ENCODE results near the gene BTLA.

Gene BTLA

GRCh38 chr3:112497897-112498548, 1.2 kb downstream of the BTLA start:
- TF ChIP-seq USF1 (IDR thresholded peaks at IDR 0.05) (no peak), EP300 (IDR thresholded peaks at IDR 0.05; ENCODE audit: borderline replicate concordance) (no peak), TEAD4 (IDR thresholded peaks at IDR 0.05) (no peak), YY1 (IDR thresholded peaks at IDR 0.05; ENCODE audit: low read depth) (no peak), CEBPB (IDR thresholded peaks at IDR 0.05) (no peak), RAD21 (IDR thresholded peaks at IDR 0.05; ENCODE audit: low read depth) (no peak), FOXM1 (IDR thresholded peaks at IDR 0.05; ENCODE audit: borderline replicate concordance, low read depth) (no peak), ZBTB7A (IDR thresholded peaks at IDR 0.05; ENCODE audit: low read depth) (no peak), REST (IDR thresholded peaks at IDR 0.05; ENCODE audit: low read depth) (no peak), TCF12 (IDR thresholded peaks at IDR 0.05; ENCODE audit: low read depth) (no peak), NFIC (IDR thresholded peaks at IDR 0.05) (no peak), TAF1 (IDR thresholded peaks at IDR 0.05; ENCODE audit: low read depth) (no peak), EGR1 (IDR thresholded peaks at IDR 0.05) (no peak), CREB1 (IDR thresholded peaks at IDR 0.05; ENCODE audit: low read depth) (no peak), MAX (IDR thresholded peaks at IDR 0.05) (no peak)

- TF ChIP-seq FOXM1 (IDR thresholded peaks at IDR 0.05; ENCODE audit: borderline replicate concordance, low read depth) (no peak), NFIC (IDR thresholded peaks at IDR 0.05) (no peak), YY1 (IDR thresholded peaks at IDR 0.05; ENCODE audit: low read depth) (no peak), CREB1 (IDR thresholded peaks at IDR 0.05; ENCODE audit: low read depth) (no peak), CEBPB (IDR thresholded peaks at IDR 0.05) (no peak), REST (IDR thresholded peaks at IDR 0.05; ENCODE audit: low read depth) (no peak), EGR1 (IDR thresholded peaks at IDR 0.05) (no peak), TEAD4 (IDR thresholded peaks at IDR 0.05) (no peak), USF1 (IDR thresholded peaks at IDR 0.05) (no peak), EP300 (IDR thresholded peaks at IDR 0.05; ENCODE audit: borderline replicate concordance) (no peak), TAF1 (IDR thresholded peaks at IDR 0.05; ENCODE audit: low read depth) (no peak), RAD21 (IDR thresholded peaks at IDR 0.05; ENCODE audit: low read depth) (no peak), ZBTB7A (IDR thresholded peaks at IDR 0.05; ENCODE audit: low read depth) (no peak), TCF12 (IDR thresholded peaks at IDR 0.05; ENCODE audit: low read depth) (no peak), MAX (IDR thresholded peaks at IDR 0.05) (no peak)
These were observed 2.8 kb downstream of the BTLA start for GRCh38 chr3:112496366-112497067.

- TF ChIP-seq TEAD4 (IDR thresholded peaks at IDR 0.05): no peak
- no peak for TF ChIP-seq USF1 (IDR thresholded peaks at IDR 0.05)
- no peak for TF ChIP-seq TAF1 (IDR thresholded peaks at IDR 0.05; ENCODE audit: low read depth)
- no peak for TF ChIP-seq ZBTB7A (IDR thresholded peaks at IDR 0.05; ENCODE audit: low read depth)
- no peak for TF ChIP-seq CREB1 (IDR thresholded peaks at IDR 0.05; ENCODE audit: low read depth)
- no peak for TF ChIP-seq EP300 (IDR thresholded peaks at IDR 0.05; ENCODE audit: borderline replicate concordance)
- TF ChIP-seq FOXM1 (IDR thresholded peaks at IDR 0.05; ENCODE audit: borderline replicate concordance, low read depth): no peak
- TF ChIP-seq TCF12 (IDR thresholded peaks at IDR 0.05; ENCODE audit: low read depth): no peak
- no peak for TF ChIP-seq YY1 (IDR thresholded peaks at IDR 0.05; ENCODE audit: low read depth)
These were observed 7.1 kb downstream of the BTLA start for GRCh38 chr3:112492124-112492523.

- TF ChIP-seq CEBPB (IDR thresholded peaks at IDR 0.05): no peak
- no peak for TF ChIP-seq CREB1 (IDR thresholded peaks at IDR 0.05; ENCODE audit: low read depth)
- TF ChIP-seq ZBTB7A (IDR thresholded peaks at IDR 0.05; ENCODE audit: low read depth): no peak
- TF ChIP-seq NFIC (IDR thresholded peaks at IDR 0.05): no peak
- TF ChIP-seq FOXM1 (IDR thresholded peaks at IDR 0.05; ENCODE audit: borderline replicate concordance, low read depth): no peak
- no peak for TF ChIP-seq REST (IDR thresholded peaks at IDR 0.05; ENCODE audit: low read depth)
- no peak for TF ChIP-seq TEAD4 (IDR thresholded peaks at IDR 0.05)
- no peak for TF ChIP-seq EP300 (IDR thresholded peaks at IDR 0.05; ENCODE audit: borderline replicate concordance)
- TF ChIP-seq EGR1 (IDR thresholded peaks at IDR 0.05): no peak
- TF ChIP-seq RAD21 (IDR thresholded peaks at IDR 0.05; ENCODE audit: low read depth): no peak
- no peak for TF ChIP-seq USF1 (IDR thresholded peaks at IDR 0.05)
- TF ChIP-seq TAF1 (IDR thresholded peaks at IDR 0.05; ENCODE audit: low read depth): no peak
These were observed 7.9 kb downstream of the BTLA start for GRCh38 chr3:112491373-112491772.

All from Ishikawa (cell line).